ENCODE data around the gene LMOD3.

LMOD3 gene

DNA sequence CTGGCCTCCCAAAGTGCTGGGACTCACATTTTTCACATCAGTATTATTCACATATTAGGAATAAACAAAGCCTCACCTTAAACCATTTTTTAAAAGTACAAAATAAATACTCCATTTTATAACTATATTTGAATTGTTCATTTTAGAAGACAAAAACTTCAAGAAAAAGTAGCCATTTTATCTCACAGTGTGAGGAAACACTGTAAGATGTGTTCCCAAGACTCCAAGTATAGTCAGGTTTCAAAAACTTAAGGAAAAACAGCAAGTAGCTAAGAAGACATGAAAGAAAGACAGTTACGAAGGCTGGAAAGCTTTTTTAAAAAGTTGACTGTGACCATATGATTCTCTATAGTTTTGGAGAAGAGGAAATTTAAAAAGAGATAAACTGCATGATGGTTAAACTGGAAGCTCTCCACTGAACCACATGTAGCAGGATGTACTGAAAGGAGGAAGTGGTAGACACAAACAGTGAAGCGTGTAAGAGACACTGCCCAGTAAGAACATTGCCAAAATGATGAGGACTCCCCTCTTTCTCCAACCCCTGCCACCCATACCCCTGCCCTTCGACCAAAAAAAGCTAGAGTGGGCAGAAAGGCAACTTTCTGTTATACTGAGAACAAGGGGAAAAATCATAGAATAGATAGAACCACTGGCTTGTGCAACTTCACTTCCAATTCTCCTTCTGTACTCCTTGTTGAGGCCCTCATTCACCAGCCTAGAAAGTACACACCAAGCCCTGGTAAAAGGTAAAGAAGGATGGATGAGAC is 64.0 kb downstream of the LMOD3 start:
- no peak for DNase-seq (ENCODE audit: low spot score)

All from activated CD4-positive, alpha-beta T cell treated with anti-CD3 and anti-CD28 coated beads, Interleukin-2, Interleukin-4, amounts not matched to agents 100 ng/mL and 50 ng/mL, durations not matched to agents 16 hours and 8 hours (primary cell).